Mononuclear cell (primary cell): ENCODE measurements around the gene SORCS2. TPM values are rescaled to one million over a fixed set of nuclear protein-coding genes. Genes with fewer than 3 reads are reported as not detected.
"Not testable (repeated sequence)": the region's sequence is repeated elsewhere in the genome, so short reads cannot be mapped to it uniquely, and the experiment has no call there.

Experiments
- H3K27me3 ChIP-seq: 2 replicates; pipeline ENCODE4 v1.6.0; 2011; ENCODE audit warnings: low read length, control low read depth; ENCODE audit not compliant: insufficient read depth
- H3K4me1 ChIP-seq: 2 replicates; pipeline ENCODE4 v1.5.1; 2011; ENCODE audit warnings: mild to moderate bottlenecking, low read length, control low read depth; ENCODE audit not compliant: insufficient read depth
- H3K4me3 ChIP-seq: 2 replicates; pipeline ENCODE4 v1.5.1; 2011; ENCODE audit warnings: mild to moderate bottlenecking, low read length, moderate library complexity
- H3K9me3 ChIP-seq: 2 replicates; pipeline ENCODE4 v1.5.1; 2011; ENCODE audit warnings: low read depth, mild to moderate bottlenecking, control low read depth, low read length
- total RNA-seq: library from RNA; depleted of rRNA; stranded (reverse); fragments of >200 nt; gene quantifications from one replicate; pipeline ENCODE4 v1.2.3, GENCODE V29; 2012

Gene SORCS2
- total RNA-seq, 1 donor, result 0.10 TPM

DNA sequence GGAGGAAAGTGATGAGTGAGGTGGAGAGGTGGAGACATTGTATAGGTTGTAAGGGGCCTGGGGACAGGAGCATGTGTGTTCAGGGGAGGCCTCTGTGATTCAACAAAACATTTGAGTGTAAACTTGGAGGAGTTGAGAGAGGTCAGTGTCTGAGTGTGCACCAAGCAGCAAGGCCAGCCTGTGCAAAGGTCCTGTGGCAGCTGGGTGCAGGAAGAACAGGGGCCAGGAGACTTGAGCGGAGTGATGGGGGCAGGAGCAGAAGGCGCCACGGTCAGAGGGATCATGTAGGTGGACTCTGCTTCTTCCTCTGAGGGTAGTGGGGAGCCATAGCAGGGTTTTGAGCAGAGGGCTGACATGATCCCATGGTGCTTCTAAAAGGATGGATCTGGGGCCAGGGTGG lies 252.0 kb downstream of the SORCS2 start:
- H3K9me3 ChIP-seq, result no peaks in the 10 kb centered on the region
- H3K27me3 ChIP-seq, result no peaks in the 10 kb centered on the region
- no peaks in the 10 kb centered on the region for H3K4me1 ChIP-seq
- no peak overlapping the region for H3K4me3 ChIP-seq

DNA sequence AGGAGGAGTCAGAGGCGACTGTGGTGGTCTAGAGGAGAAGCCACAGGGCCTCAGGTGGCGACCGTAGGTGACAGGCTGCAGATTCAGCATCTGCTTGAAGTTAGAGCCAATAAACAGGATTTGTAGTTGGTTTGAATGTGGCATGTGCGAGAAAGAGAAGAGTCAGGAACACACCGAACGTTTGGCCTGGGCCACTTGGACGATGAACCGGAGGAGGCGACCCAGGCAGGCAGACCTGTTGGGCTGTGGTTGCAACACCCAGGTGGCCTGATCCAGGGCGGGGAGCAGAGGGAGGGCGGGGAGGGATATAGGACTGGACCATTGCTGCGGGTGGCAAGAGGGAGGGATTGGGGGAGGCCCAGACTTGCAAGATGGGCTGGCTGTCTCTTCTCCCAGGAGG lies 252.4 kb downstream of the SORCS2 start:
- H3K4me3 ChIP-seq, result no peak overlapping the region
- H3K4me1 ChIP-seq, result no peaks in the 10 kb centered on the region
- H3K9me3 ChIP-seq, result no peaks in the 10 kb centered on the region
- no peaks in the 10 kb centered on the region for H3K27me3 ChIP-seq

DNA sequence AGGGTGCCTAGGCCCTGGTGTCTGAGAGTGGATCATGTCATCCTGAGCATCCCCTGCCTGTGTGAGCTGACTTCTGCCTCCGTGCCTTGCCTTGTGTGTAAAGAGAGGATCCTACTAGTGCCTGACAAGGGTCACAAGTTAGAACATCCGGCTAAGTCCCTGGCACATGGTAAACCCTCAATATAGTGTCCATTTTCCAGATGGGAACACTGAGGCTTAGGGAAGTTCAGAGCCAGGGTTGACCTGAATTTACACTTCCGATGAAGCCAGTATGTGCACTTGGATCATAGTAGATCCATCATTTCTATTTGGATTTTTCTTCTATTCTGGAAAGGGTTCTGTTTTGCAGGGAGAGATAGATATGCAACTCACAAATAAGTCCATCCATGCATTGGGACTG lies 254.9 kb downstream of the SORCS2 start:
- Histone ChIP-seq H3K4me3 (no peak overlapping the region), H3K27me3 (no peaks in the 10 kb centered on the region), H3K9me3 (no peaks in the 10 kb centered on the region), H3K4me1 (no peaks in the 10 kb centered on the region)

DNA sequence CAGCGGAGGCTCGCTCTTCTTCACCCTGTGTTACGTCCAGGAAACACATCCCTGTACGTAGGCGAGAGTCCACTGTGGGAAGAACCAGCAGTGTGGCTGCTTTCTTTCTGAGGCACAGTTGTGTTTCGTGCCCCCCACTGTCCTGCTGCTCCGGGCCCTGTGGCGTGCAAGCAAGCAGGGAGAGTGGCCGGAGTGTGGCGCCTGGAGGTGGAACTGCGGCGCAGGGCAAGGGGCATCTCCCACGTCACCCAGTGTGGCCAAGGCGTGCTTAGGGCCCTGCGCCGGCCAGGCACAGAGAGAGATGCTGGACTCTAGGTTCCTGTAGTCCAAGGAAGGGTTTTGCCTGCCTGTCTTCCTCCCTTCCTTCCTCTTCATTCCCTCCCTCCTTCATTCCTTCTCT lies 255.7 kb downstream of the SORCS2 start:
- Histone ChIP-seq H3K4me1 (no peaks in the 10 kb centered on the region), H3K27me3 (no peaks in the 10 kb centered on the region), H3K4me3 (no peak overlapping the region), H3K9me3 (no peaks in the 10 kb centered on the region)

DNA sequence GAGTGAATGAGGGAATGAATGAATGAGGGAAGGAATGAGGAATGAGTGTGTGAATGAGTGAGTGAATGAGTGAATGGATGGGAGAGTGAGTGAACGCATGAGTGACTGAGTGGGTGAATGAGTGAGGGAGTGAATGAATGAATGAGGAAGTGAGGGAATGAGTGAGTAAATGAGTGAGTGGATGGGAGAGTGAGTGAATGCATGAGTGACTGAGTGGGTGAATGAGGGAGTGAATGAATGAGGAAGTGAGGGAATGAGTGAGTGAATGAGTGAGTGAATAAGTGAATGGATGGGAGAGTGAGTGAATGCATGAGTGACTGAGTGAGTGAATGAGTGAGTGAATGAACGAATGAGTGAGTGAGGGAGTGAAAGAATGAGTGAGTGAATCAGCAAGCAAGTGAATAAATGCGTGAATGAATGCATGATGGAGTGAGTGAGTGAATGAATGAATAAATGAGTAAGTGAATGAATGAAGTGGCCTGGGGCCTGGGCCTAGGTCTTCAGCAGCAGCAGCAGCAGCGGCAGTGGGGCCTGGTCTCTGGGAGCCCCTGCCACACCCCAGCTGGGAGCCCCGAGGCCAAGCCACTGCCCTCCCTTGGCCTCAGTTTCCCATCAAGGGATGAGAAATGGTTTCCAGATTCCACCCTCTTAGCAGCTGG lies 258.6 kb downstream of the SORCS2 start:
- H3K27me3 ChIP-seq, result no peaks in the 10 kb centered on the region
- no peak overlapping the region for H3K4me3 ChIP-seq
- H3K4me1 ChIP-seq, result no peaks in the 10 kb centered on the region
- H3K9me3 ChIP-seq, result no peaks in the 10 kb centered on the region

DNA sequence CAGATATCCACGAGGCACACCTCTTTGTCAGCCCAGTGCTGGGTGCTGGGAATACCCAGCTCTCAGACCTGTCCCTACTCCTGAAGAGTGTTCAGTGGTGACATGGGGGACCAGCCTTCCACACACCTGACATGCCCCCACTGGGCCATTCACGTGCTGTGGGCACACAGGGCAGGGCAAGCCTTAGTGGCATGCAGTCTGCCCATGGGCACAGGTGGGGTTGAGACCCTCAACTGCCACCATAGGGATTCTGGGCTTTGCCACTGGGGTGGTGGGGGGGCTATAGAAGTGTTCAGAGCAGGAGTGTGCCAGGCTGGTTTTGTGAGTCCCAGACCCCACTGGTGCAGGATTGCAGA lies 259.1 kb downstream of the SORCS2 start:
- Histone ChIP-seq H3K27me3 (no peaks in the 10 kb centered on the region), H3K9me3 (no peaks in the 10 kb centered on the region), H3K4me1 (no peaks in the 10 kb centered on the region), H3K4me3 (no peak overlapping the region)

DNA sequence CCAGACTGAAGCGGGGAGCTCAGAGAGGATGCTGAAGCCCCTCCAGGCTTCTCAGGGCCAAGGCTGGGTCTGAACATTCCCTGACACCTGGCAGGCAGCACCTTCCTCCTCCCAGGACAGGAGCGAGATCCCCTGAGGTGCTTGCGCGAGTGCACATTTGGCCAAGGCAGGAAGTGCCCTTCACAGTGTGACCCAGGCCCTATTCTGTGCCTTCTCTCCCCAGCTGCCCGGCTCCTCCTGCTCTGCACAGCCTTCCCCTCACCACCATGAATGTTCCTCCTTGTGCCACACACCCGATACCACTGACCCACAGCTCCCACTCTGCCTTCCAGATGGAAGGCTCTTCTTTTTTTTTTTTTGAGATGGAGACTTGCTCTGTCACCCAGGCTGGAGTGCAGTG lies 259.5 kb downstream of the SORCS2 start:
- H3K4me1 ChIP-seq, result no peaks in the 10 kb centered on the region
- H3K4me3 ChIP-seq, result no peak overlapping the region
- no peaks in the 10 kb centered on the region for H3K27me3 ChIP-seq
- no peaks in the 10 kb centered on the region for H3K9me3 ChIP-seq

DNA sequence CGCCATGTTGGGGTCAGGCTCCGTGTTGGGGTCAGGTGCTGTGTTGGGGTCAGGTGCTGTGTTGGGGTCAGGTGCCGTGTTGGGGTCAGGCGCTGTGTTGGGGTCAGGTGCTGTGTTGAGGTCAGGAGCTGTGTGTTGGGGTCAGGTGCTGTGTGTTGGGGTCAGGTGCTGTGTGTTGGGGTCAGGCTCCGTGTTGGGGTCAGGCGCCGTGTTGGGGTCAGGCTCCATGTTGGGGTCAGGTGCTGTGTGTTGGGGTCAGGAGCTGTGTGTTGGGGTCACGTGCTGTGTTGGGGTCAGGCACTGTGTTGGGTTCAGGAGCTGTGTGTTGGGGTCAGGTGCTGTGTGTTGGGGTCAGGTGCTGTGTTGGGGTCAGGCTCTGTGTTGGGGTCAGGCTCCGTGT lies 260.5 kb downstream of the SORCS2 start:
- H3K4me1 ChIP-seq, H3K9me3 ChIP-seq, H3K27me3 ChIP-seq, H3K4me3 ChIP-seq: not testable (repeated sequence)

DNA sequence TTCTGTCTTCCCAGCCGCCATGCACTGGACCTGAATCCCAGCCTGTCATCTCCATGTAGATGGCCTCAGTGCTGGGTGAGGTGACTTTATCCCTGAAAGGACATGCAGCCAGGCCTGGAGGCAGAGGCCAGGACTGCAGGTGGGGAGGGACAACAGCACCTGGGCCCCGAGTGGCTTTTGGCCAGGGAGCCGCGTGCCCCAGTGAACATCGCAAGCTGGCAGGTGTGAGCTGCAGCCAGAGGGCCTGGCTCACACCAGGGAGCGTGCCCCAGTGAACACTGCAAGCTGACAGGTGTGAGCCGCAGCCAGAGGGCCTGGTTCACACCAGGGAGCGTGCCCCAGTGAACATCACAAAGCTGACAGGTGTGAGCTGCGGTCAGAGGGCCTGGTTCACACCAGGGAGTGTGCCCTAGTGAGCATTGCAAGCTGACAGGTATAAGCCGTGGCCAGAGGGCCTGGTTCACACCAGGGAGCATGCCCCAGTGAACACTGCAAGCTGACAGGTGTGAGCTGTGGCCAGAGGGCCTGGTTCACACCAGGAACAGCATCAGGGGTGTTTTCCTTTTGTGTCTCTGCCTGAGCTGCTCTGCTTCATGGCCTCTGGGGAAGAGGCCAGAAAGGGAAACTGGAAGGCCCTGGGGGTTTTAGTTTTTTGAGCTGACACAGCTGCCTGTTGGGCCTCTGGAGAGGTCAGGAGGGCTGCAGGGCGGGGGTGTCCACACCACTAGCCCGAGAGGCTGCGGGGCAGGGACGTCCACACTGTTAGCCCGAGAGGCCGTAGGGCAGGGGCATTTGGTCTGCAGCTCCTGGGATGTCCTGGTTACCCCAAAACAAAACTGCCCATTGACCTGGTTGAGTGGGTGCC lies 265.1 kb downstream of the SORCS2 start:
- Histone ChIP-seq H3K4me1 (no peaks in the 10 kb centered on the region), H3K9me3 (no peaks in the 10 kb centered on the region), H3K4me3 (no peak overlapping the region), H3K27me3 (no peaks in the 10 kb centered on the region)

DNA sequence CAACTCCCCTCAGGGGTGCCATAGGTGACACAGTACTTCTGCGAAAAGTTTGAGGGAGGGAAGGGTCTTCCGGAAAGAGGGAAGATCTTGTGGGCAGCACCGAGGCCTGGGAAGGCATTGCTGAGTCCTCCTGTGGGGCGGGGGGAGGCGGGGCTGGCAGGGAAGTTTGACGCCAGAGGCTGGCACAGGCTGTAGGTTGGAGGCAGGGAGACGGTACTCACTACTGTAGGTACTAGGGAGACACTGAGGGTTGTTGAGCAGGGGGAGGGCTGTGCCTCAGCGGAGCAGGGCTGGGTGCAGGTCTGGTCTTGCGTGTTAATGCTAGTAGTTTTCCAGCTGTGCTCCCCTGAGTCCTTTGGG lies 265.7 kb downstream of the SORCS2 start:
- H3K4me1 ChIP-seq, result no peaks in the 10 kb centered on the region
- H3K4me3 ChIP-seq, result no peak overlapping the region
- no peaks in the 10 kb centered on the region for H3K9me3 ChIP-seq
- H3K27me3 ChIP-seq, result no peaks in the 10 kb centered on the region

DNA sequence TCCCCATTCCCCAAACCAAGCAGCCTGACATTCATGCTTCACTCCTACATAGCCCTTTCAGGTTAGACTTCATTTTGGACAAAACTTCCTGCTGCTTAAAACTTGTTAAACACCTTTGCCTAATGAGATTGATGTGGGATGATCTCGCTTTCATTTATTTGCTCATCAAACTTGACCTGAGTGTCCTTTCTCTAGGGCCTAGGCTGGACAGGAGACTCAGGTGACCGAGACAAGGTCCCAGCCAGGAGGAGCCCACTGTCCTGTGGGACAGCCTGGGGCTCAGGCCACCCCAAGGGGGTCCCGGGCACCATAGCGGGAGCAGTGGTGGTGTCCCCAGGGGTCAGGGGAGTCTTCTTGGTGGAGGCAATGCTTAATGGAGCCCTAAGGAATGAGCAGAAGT lies 266.1 kb downstream of the SORCS2 start:
- Histone ChIP-seq H3K4me1 (no peaks in the 10 kb centered on the region), H3K9me3 (no peaks in the 10 kb centered on the region), H3K27me3 (no peaks in the 10 kb centered on the region)

DNA sequence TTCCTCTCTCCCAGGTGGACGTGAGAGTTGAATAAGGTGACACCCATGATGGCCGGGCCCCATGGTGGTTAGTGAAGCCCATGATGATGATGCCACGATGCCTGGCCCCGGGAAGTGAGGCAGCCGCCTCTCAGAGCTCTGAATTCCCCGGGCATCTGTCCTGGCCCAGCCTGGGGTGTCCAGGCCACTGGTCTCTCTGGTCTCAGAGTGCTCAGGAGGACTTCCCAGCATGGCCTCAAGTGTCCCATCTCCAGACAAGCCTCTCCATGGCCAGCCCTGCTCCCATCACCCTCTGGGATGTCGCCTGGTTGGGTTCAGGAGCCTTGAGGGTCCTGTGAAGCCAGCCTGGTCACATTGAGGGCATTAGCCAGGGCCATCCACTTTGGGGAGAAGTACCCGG lies 267.1 kb downstream of the SORCS2 start:
- Histone ChIP-seq H3K4me1 (no peaks in the 10 kb centered on the region), H3K9me3 (no peaks in the 10 kb centered on the region), H3K27me3 (no peaks in the 10 kb centered on the region), H3K4me3 (no peak overlapping the region)

More for the DNA sequence above, 266.1 kb downstream of the SORCS2 start:
- no peak overlapping the region for H3K4me3 ChIP-seq

DNA sequence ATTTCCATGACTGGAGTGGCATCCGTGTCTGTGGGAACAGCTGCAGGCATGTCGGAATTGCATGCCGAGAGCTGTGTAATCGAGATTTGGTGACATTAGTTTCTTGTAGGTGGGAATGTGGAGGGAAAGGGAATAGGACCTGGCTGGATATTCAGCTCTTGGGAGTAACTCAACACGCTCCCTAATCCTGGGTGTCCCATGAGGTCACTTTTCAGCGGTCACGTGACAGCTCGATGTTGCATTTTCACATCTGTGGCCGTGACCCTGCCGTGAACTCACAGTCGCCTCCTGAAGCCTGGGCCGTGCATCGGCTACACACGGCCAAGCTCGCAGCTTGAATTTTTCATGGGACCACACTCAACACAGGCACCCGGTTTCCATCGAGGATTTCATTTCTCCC lies 268.2 kb downstream of the SORCS2 start:
- H3K4me3 ChIP-seq, result no peak overlapping the region
- no peaks in the 10 kb centered on the region for H3K27me3 ChIP-seq
- H3K4me1 ChIP-seq, result no peaks in the 10 kb centered on the region
- no peaks in the 10 kb centered on the region for H3K9me3 ChIP-seq

DNA sequence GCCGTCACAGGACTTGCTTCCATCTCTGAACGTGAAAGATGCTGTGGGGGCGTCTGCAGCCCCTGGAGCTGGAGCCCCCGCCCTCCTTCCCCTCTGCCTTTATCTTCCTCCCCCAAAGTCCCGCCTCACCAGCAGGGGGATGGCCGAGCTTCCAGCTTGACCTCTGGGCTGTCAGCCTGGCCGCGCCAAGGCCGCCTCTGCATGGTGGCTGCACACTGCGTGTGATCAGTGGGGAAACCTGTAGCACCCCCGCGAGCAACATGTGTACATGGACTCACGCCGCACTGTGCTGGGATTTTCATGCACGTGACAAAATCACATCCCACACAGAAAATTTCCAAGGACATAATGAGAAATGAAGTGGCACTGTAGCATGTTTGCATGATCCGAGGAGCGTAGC lies 268.9 kb downstream of the SORCS2 start:
- no peaks in the 10 kb centered on the region for H3K27me3 ChIP-seq
- H3K4me1 ChIP-seq, result no peaks in the 10 kb centered on the region
- H3K9me3 ChIP-seq, result no peaks in the 10 kb centered on the region
- H3K4me3 ChIP-seq, result no peak overlapping the region

DNA sequence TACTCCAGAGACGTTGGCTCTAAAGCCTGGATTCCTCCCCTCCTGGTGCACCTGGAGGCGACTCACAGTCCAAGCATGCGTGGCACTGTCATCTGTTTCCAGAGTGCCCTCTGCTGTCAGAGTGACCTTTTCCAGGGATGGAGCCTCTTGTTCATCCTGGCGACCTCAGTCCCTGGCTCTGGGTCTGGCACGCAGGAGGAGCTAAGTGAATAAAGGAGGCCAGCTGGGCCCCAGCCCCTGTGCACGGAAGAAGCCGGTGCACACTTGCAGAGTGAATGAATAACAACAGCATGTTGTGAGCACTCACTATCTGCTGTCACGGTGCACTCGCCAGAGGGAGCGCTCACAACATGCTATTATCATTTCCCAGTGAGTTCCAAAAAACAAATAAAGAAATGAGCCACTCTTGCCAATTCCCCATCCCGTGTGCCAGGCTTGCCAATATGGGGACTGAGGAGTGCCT lies 270.2 kb downstream of the SORCS2 start:
- Histone ChIP-seq H3K4me3 (no peak overlapping the region), H3K4me1 (no peaks in the 10 kb centered on the region), H3K27me3 (no peaks in the 10 kb centered on the region), H3K9me3 (no peaks in the 10 kb centered on the region)
